Testis (tissue), 2 donors: ENCODE data around the gene OR2AT4.

Source experiments
- CTCF ChIP-seq, 3 experiments: fragments of 450-650 bp in 2 of 3; fragments of 200-600 bp in 1 of 3; sonication (generic) in 1 of 3; IDR thresholded peaks; one replicate each; pipeline ENCODE4 v1.5.1; 2016 to 2019; ENCODE audit warnings: antibody characterized with exemption in 3 of 3, mild to moderate bottlenecking in 2 of 3, moderate library complexity in 1 of 3
- POLR2A ChIP-seq: fragments of 450-650 bp; IDR thresholded peaks from one replicate; pipeline ENCODE4 v1.6.1; 2017; ENCODE audit warnings: antibody characterized with exemption, mild to moderate bottlenecking, moderate library complexity

- no peak for TF ChIP-seq POLR2A
- TF ChIP-seq CTCF (IDR thresholded peaks at IDR 0.05) = peak; percentile 87 to 97 (median 87)
Measured at GRCh38 chr11:75140269-75141138, 43.8 kb upstream of the OR2AT4 start.
